ENCODE data around the gene INSL3.

GRCh38 chr19:17803264-17803896, 17.9 kb downstream of the INSL3 start:
- no peak for TF ChIP-seq EZH2 (IDR thresholded peaks at IDR 0.05; ENCODE audit: insufficient read depth, low read length)
- TF ChIP-seq CTCF (IDR thresholded peaks at IDR 0.05; ENCODE audit: insufficient read depth, low read depth, low read length), result no peak

All from astrocyte (in vitro differentiated cells and primary cell).